Right lobe of liver (tissue), 6 donors: ENCODE results near the gene NOS1AP. TPM values are rescaled to one million over a fixed set of nuclear protein-coding genes. Genes with fewer than 3 reads are reported as not detected.

Experiments used
- ATAC-seq, 4 donors: fragments of 200-7000 bp; cut with Tn5 transposase; one replicate each; pipeline ENCODE4 v1.9.1; 2020; ENCODE audit warnings: mild to moderate bottlenecking in 4 of 4, moderate library complexity in 4 of 4
- DNase-seq, 3 donors: peaks; one replicate each; pipeline ENCODE4 v3.0.0-alpha.2; 2020
- H3K27ac ChIP-seq, 3 donors: fragments of 200-600 bp; one replicate each; pipeline ENCODE4 v1.8.0; 2022
- H3K27me3 ChIP-seq, 2 donors: fragments of 200-600 bp; one replicate each; pipeline ENCODE4 v1.8.0; 2022
- H3K36me3 ChIP-seq, 4 donors: fragments of 200-600 bp; sonication (generic) in 1 of 4; one replicate each; pipeline versions ENCODE4 v1.5.1 to v1.8.0; 2017 to 2022; ENCODE audit warnings: control low read depth in 1 of 4
- H3K4me1 ChIP-seq, 4 donors: fragments of 200-600 bp; sonication (generic) in 1 of 4; one replicate each; pipeline versions ENCODE4 v1.5.1 to v1.8.0; 2017 to 2022; ENCODE audit warnings: control low read depth in 1 of 4
- H3K4me3 ChIP-seq, 3 donors: fragments of 200-600 bp; one replicate each; pipeline ENCODE4 v1.8.0; 2022
- H3K9me3 ChIP-seq, 4 donors: fragments of 200-600 bp; sonication (generic) in 1 of 4; one replicate each; pipeline versions ENCODE4 v1.5.1 to v1.8.0; 2017 to 2022; ENCODE audit warnings: control low read depth in 1 of 4
- POLR2A ChIP-seq: fragments of 450-650 bp; IDR thresholded peaks from one replicate; pipeline ENCODE4 v1.6.1; 2017; ENCODE audit warnings: antibody characterized with exemption, mild to moderate bottlenecking
- WGBS: methylation state at CpG from one replicate; pipeline ENCODE4 v1.1.6; 2018; ENCODE audit warnings: low coverage, low lambda C conversion rate; ENCODE audit not compliant: insufficient coverage; ENCODE audit errors: missing lambda C conversion rate; 5-methylcytosine and 5-hydroxymethylcytosine counted together
- intact Hi-C, 2 donors: fragments of 100-400 bp; cut with DNase I; formaldehyde crosslinking; loops; one replicate each; pipeline versions ENCODE4 v1.11.2 to v1.14.1; 2022
- total RNA-seq, 6 experiments: library from RNA; depleted of rRNA in 2 of 6; stranded (reverse); fragments of >200 nt in 2 of 6; fragmentation: NEBNext Ultra II Directional in 3 of 6; extraction: Animal tissue kit (Norgen Biotek cat#: 25700) in 3 of 6; gene quantifications; one replicate each; pipeline versions ENCODE4 v1.1.0 to v1.2.4, GENCODE V29; 2016 to 2023
- TF ChIP-seq, protein P1 (sequence below), 4 donors: fragments of 200-600 bp in 3 of 4; fragments of 450-650 bp in 1 of 4; IDR thresholded peaks; one replicate each; pipeline versions ENCODE4 v1.5.1 to v1.8.0; 2016 to 2022; ENCODE audit warnings: antibody characterized with exemption in 4 of 4, mild to moderate bottlenecking in 2 of 4
- donor health status: DM: no; HTN: yes; CAD: no.
- donor health status: DM: no; HTN: no; CAD: no.
- donor health status: DM: no; HTN: no; CAD: no.
- donor health status: DM: no; HTN: yes; CAD: no.
- donor health status: DM: no; HTN: yes; CAD: no.

Gene NOS1AP
- total RNA-seq, 6 experiments from 2014 or later = 4.7 to 24.8 (median 11.6) TPM

DNA sequence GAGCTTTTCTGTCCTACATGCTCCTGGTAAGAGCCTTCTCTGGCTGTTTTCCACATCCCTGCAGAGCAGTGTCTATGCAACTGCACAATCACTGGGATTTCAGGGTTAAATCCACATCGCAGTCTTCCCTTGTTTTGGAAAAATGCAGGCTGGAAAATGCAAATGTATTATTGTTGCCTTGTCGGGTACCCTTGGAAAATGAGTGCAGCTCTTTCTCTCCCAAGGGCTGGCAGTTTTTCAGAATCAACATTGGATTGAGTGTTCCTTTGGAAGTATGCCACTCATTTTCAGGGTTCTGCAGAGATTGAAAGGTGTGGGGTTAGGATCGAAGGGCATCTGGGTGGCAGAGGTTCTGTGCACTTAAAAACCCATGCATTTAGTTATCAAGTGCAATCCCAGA is 3.2 kb downstream of the NOS1AP start:
- ATAC-seq (peak; percentile 20 to 52 (median 38)), DNase-seq (peak in 1 of 3 donors; percentile 58)
- intact Hi-C loops = loop anchor here in 1 of 2 donors (10.0 kb wide), 1 partner anchor 52 kb away; no protein-coding TSS in a partner anchor
- Histone ChIP-seq H3K27me3 (no peaks in the 10 kb centered on the region), H3K4me3 (peak overlapping the region in 1 of 3 donors; percentile 73), H3K4me1 (peaks cover 0 to 34% (median 0%) of the 10 kb centered on the region in 4 donors), H3K27ac (peak overlapping the region in 1 of 3 donors; percentile 50), H3K9me3 (no peaks in the 10 kb centered on the region), H3K36me3 (no peaks in the 10 kb centered on the region)
- 19% methylated on average over 3 of the region's 3 CpGs for WGBS
- TF ChIP-seq, protein P1, sequence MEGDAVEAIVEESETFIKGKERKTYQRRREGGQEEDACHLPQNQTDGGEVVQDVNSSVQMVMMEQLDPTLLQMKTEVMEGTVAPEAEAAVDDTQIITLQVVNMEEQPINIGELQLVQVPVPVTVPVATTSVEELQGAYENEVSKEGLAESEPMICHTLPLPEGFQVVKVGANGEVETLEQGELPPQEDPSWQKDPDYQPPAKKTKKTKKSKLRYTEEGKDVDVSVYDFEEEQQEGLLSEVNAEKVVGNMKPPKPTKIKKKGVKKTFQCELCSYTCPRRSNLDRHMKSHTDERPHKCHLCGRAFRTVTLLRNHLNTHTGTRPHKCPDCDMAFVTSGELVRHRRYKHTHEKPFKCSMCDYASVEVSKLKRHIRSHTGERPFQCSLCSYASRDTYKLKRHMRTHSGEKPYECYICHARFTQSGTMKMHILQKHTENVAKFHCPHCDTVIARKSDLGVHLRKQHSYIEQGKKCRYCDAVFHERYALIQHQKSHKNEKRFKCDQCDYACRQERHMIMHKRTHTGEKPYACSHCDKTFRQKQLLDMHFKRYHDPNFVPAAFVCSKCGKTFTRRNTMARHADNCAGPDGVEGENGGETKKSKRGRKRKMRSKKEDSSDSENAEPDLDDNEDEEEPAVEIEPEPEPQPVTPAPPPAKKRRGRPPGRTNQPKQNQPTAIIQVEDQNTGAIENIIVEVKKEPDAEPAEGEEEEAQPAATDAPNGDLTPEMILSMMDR (IDR thresholded peaks at IDR 0.05) = no peak
- TF ChIP-seq POLR2A = no peak

DNA sequence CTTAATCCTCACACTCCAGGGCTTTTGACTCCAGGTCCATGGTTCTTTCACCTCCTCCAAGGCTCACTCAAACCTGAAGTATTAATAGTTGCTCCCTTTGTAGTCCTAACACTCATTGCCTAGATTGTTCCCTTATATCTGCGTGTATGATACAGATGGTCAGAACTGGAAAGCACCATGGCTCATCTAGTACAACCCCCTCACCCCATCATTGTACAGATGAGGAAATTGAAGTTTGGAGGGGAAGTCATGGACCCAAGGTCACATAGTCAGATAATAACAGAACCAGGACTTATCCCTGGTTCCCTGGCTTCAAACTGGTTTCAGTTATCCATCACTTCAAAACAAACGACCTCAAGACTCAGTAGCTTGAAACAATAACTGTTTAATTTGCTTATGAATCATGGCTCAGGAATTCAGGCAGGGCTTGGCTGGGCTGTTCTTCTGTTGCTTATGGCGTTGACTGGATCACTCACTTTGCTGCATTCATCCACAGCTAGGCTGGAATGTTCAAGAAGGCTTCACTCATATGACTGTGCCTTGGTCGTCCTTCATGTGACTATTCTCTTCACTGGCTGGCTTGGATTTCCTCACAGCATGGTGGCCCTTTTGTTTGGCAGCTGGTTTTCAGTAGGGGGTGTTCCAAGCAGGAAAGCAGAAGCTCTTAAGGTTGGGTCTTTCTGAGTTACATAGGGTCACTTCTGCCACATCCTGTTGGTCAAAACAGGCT is 5.0 kb downstream of the NOS1AP start:
- intact Hi-C loops = loop anchor here in 1 of 2 donors (10.0 kb wide), 1 partner anchor 50 kb away; no protein-coding TSS in a partner anchor
- H3K4me3 ChIP-seq = no peak overlapping the region
- TF ChIP-seq, protein P1 (IDR thresholded peaks at IDR 0.05) = no peak
- TF ChIP-seq POLR2A = no peak
- H3K27ac ChIP-seq = no peak overlapping the region
- H3K9me3 ChIP-seq = no peaks in the 10 kb centered on the region
- no peaks in the 10 kb centered on the region for H3K27me3 ChIP-seq
- H3K36me3 ChIP-seq = no peaks in the 10 kb centered on the region
- ATAC-seq (no peak), DNase-seq (no peak)
- 78% methylated on average over 4 of the region's 4 CpGs for WGBS
- H3K4me1 ChIP-seq = peaks cover 0 to 29% (median 0%) of the 10 kb centered on the region in 4 donors

DNA sequence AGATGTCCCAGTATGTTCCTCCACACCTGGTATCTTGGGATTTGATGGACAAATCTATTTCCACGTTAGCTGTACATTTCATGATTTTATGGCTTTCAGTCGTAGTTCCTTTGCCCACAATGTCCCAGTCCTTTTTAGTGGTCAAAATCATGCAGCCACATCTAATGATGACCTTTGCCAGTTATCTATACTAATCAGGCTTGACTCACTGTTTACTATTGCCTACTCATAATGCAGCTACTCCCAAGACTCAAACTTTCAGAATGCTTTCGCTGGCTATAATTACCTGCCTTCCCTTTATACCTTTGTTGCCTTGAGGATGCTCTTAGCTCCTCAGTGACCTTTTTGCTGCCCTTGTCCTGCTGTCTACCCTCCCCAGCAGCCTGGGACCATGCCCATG is 6.4 kb downstream of the NOS1AP start:
- ATAC-seq = peak in 1 of 4 donors; percentile 27
- intact Hi-C loops = loop anchor here in 1 of 2 donors (10.0 kb wide), 1 partner anchor 49 kb away; no protein-coding TSS in a partner anchor

DNA sequence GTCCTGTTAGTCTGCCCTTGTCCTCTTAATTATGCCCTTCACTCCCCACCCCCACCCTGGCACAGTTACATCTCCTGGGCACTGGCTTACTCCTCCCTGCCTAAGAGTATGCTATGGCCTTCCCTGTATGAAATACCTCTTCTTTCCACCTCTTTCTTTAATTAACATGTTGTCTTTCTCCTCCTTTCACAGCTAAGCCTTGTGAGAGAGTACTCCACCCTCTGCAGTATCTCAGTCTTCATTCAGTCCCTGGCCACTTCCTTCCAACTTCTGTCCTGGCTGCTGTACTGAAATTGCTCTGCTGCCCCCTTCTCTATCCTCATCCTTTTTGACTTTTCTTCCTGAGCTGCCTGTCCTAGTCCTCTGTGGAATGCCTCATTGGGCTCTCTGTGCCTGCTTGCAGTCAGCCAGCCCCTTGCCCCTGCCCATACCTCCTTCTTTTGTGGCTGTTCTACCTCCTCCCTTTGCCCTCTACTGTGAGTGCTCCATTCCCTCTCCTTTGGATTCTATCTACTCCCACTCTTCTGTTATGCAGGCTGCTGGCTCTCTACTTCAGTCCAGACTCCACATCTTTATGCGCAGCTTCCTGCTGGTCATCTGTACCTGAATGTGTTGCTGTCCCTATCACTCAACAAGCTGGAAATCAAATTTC is 8.3 kb downstream of the NOS1AP start:
- intact Hi-C loops = loop anchor here in 1 of 2 donors (10.0 kb wide), 1 partner anchor 47 kb away; no protein-coding TSS in a partner anchor
- Histone ChIP-seq H3K36me3 (no peaks in the 10 kb centered on the region), H3K27me3 (no peaks in the 10 kb centered on the region), H3K4me3 (no peak overlapping the region), H3K9me3 (no peaks in the 10 kb centered on the region), H3K4me1 (peaks cover 0 to 11% (median 0%) of the 10 kb centered on the region in 4 donors), H3K27ac (no peak overlapping the region)
- TF ChIP-seq, protein P1 (IDR thresholded peaks at IDR 0.05) = no peak
- TF ChIP-seq POLR2A = no peak
- ATAC-seq (peak in 1 of 4 donors; percentile 8), DNase-seq (no peak)
- WGBS = 89% methylated on average over 1 of the region's 1 CpG

More for the DNA sequence above, 6.4 kb downstream of the NOS1AP start:
- no peak for TF ChIP-seq POLR2A
- TF ChIP-seq, protein P1 (IDR thresholded peaks at IDR 0.05) = no peak
- no peak for DNase-seq
- 87% methylated on average over 3 of the region's 3 CpGs for WGBS
- Histone ChIP-seq H3K36me3 (no peaks in the 10 kb centered on the region), H3K27ac (no peak overlapping the region), H3K4me3 (no peak overlapping the region), H3K9me3 (no peaks in the 10 kb centered on the region), H3K27me3 (no peaks in the 10 kb centered on the region), H3K4me1 (peaks cover 0 to 28% (median 0%) of the 10 kb centered on the region in 4 donors)
